Endodermal cell (in vitro differentiated cells): ENCODE measurements around the gene TGM3. TPM values are rescaled to one million over a fixed set of nuclear protein-coding genes. Genes with fewer than 3 reads are reported as not detected.

Experiments
- DNase-seq: peaks from one replicate; pipeline ENCODE4 v3.0.0-alpha.2; 2017
- H3K27ac ChIP-seq: 2 replicates; pipeline ENCODE4 v1.5.1; 2013; ENCODE audit warnings: mild to moderate bottlenecking, low read depth, low read length, moderate library complexity
- H3K27me3 ChIP-seq: 2 replicates; pipeline ENCODE4 v1.6.1; 2013; ENCODE audit warnings: mild to moderate bottlenecking, low read length, moderate library complexity; ENCODE audit not compliant: insufficient read depth, control insufficient read depth, poor library complexity, severe bottlenecking
- H3K36me3 ChIP-seq: 2 replicates; pipeline ENCODE4 v1.7.0; 2013; ENCODE audit warnings: mild to moderate bottlenecking, low read length, moderate library complexity; ENCODE audit not compliant: control insufficient read depth, insufficient read depth
- H3K4me1 ChIP-seq: one replicate; pipeline ENCODE4 v1.7.0; 2013; ENCODE audit warnings: low read length; ENCODE audit not compliant: control insufficient read depth, insufficient read depth
- H3K4me3 ChIP-seq: 2 replicates; pipeline ENCODE4 v1.5.1; 2013; ENCODE audit warnings: mild to moderate bottlenecking, low read length, moderate library complexity
- H3K9ac ChIP-seq: 2 replicates; pipeline ENCODE4 v1.6.1; 2013; ENCODE audit warnings: mild to moderate bottlenecking, low read length, moderate library complexity; ENCODE audit not compliant: poor library complexity, severe bottlenecking; ENCODE audit errors: extremely low read depth
- H3K9me3 ChIP-seq: 2 replicates; pipeline ENCODE4 v1.6.1; 2013; ENCODE audit warnings: mild to moderate bottlenecking, low read length, moderate library complexity; ENCODE audit not compliant: control insufficient read depth
- H3K27ac Mint-ChIP-seq: 2 replicates; pipeline ENCODE4 v1.8.0; 2020; ENCODE audit warnings: mixed read lengths
- H3K27me3 Mint-ChIP-seq: 2 replicates; pipeline ENCODE4 v1.8.0; 2021; ENCODE audit warnings: mild to moderate bottlenecking, mixed read lengths; ENCODE audit not compliant: insufficient read depth
- H3K36me3 Mint-ChIP-seq: 2 replicates; pipeline ENCODE4 v1.8.0; 2020; ENCODE audit warnings: low read depth, mixed read lengths
- H3K4me1 Mint-ChIP-seq: 2 replicates; pipeline ENCODE4 v1.8.0; 2020; ENCODE audit warnings: mixed read lengths
- H3K4me3 Mint-ChIP-seq: 2 replicates; pipeline ENCODE4 v1.8.0; 2020; ENCODE audit warnings: mild to moderate bottlenecking, moderate library complexity, mixed read lengths
- H3K9me3 Mint-ChIP-seq: 2 replicates; pipeline ENCODE4 v1.8.0; 2020; ENCODE audit warnings: mild to moderate bottlenecking, mixed read lengths
- CTCF ChIP-seq: fragments of 200-600 bp; sonication (generic); conservative IDR thresholded peaks from 2 replicates; pipeline ENCODE4 v1.5.0; 2021; ENCODE audit warnings: antibody characterized with exemption, mild to moderate bottlenecking
- WGBS, 2 experiments: methylation state at CpG; one replicate each; pipeline versions ENCODE4 v1.1.5 to v1.1.7; 2013; ENCODE audit warnings: missing lambda C conversion rate in 2 of 2, mixed read lengths in 1 of 2; ENCODE audit not compliant: insufficient coverage in 1 of 2, insufficient read length in 1 of 2; 5-methylcytosine and 5-hydroxymethylcytosine counted together
- total RNA-seq, 2 donors: library from RNA; stranded (reverse); fragmentation: NEBNext Ultra II Directional in 1 of 2; extraction: Animal tissue kit (Norgen Biotek cat#: 25700) in 1 of 2; gene quantifications; 2 replicates in 1 of 2; 3 replicates in 1 of 2; pipeline ENCODE4 v1.2.1, GENCODE V29; 2021

Gene TGM3
- total RNA-seq, 2 donors from 2014 or later, result 0.29 to 0.38 TPM

GRCh38 chr20:2363187-2363586 lies 67.4 kb downstream of the TGM3 start:
- Mint-ChIP-seq H3K36me3 (no peaks in the 10 kb centered on the region), H3K27me3 (no peaks in the 10 kb centered on the region), H3K4me3 (no peak overlapping the region), H3K9me3 (peaks cover 24% of the 10 kb centered on the region), H3K4me1 (no peaks in the 10 kb centered on the region), H3K27ac (no peak overlapping the region)
- no peak overlapping the region for H3K27ac ChIP-seq
- H3K36me3 ChIP-seq, result no peaks in the 10 kb centered on the region
- no peak for TF ChIP-seq CTCF
- no peaks in the 10 kb centered on the region for H3K4me1 ChIP-seq
- WGBS, 2 experiments, result 87% methylated on average over 2 of the region's 2 CpGs; no CpG with 5 or more reads in 1 of the 2 experiments
- peaks cover 15% of the 10 kb centered on the region for H3K9me3 ChIP-seq
- H3K9ac ChIP-seq, result no peak overlapping the region
- no peaks in the 10 kb centered on the region for H3K27me3 ChIP-seq
- no peak overlapping the region for H3K4me3 ChIP-seq
- DNase-seq, result no peak

- H3K4me1 ChIP-seq, result no peaks in the 10 kb centered on the region
- H3K9me3 ChIP-seq, result peaks cover 15% of the 10 kb centered on the region
- no peak overlapping the region for H3K4me3 Mint-ChIP-seq
- H3K4me1 Mint-ChIP-seq, result no peaks in the 10 kb centered on the region
- no peak overlapping the region for H3K4me3 ChIP-seq
- no peaks in the 10 kb centered on the region for H3K36me3 ChIP-seq
- DNase-seq, result no peak
- H3K27me3 Mint-ChIP-seq, result no peaks in the 10 kb centered on the region
- peaks cover 24% of the 10 kb centered on the region for H3K9me3 Mint-ChIP-seq
- no peak for TF ChIP-seq CTCF
- no peaks in the 10 kb centered on the region for H3K36me3 Mint-ChIP-seq
- no peak overlapping the region for H3K27ac Mint-ChIP-seq
- no peak overlapping the region for H3K9ac ChIP-seq
- WGBS, 2 experiments, result 70% methylated on average over 1 of the region's 1 CpG; no CpG with 5 or more reads in 1 of the 2 experiments
- H3K27ac ChIP-seq, result no peak overlapping the region
- no peaks in the 10 kb centered on the region for H3K27me3 ChIP-seq
These were observed 67.8 kb downstream of the TGM3 start for GRCh38 chr20:2363587-2363986.

- Mint-ChIP-seq H3K4me1 (no peaks in the 10 kb centered on the region), H3K27ac (no peak overlapping the region), H3K4me3 (no peak overlapping the region), H3K36me3 (no peaks in the 10 kb centered on the region), H3K9me3 (peaks cover 24% of the 10 kb centered on the region), H3K27me3 (no peaks in the 10 kb centered on the region)
- H3K36me3 ChIP-seq, result no peaks in the 10 kb centered on the region
- H3K27ac ChIP-seq, result no peak overlapping the region
- 99 to 100% methylated on average over 4 of the region's 4 CpGs for WGBS, 2 experiments
- H3K9me3 ChIP-seq, result peaks cover 15% of the 10 kb centered on the region
- H3K9ac ChIP-seq, result no peak overlapping the region
- no peak for DNase-seq
- TF ChIP-seq CTCF, result no peak
- no peaks in the 10 kb centered on the region for H3K27me3 ChIP-seq
- no peaks in the 10 kb centered on the region for H3K4me1 ChIP-seq
- no peak overlapping the region for H3K4me3 ChIP-seq
These were observed 68.2 kb downstream of the TGM3 start for GRCh38 chr20:2364044-2364443.
